ENCODE data around the gene OLR1.

OLR1 gene

DNA sequence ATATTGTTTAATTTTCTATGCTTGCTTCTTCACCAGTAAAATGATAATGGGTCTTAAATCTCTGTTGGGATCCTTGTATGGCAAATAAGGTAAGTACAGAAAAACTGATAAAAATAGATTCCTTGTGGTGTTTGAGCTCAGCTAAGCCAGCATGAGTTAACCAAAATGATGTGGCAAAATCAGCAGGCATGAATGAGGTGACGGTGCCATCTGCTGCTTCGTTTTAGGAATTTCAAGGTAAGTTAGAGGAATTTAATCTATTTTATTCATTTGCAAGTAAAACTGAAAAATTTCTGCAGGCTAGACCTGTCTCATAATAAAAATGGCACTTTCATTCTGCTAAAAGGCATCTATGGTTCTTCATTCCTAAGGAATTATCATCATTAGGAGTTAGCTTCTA lies 31.9 kb downstream of the OLR1 start:
- Histone ChIP-seq H3K9me3 (replicated peaks; ENCODE audit: insufficient read depth, low read length) (no peaks in the 10 kb centered on the region), H3K36me3 (replicated peaks; ENCODE audit: insufficient read depth, low read length) (no peaks in the 10 kb centered on the region), H2AFZ (ENCODE audit: low read length) (no peak overlapping the region), H3K27me3 (replicated peaks; ENCODE audit: insufficient read depth, low read length) (no peaks in the 10 kb centered on the region), H3F3A (ENCODE audit: insufficient read depth, low read length) (peaks cover 12% of the 10 kb centered on the region), H3K4me3 (ENCODE audit: low read length) (no peak overlapping the region), H3K9ac (ENCODE audit: low read length) (peak overlapping the region; percentile 8; the same call in 1 of the 2 replicates), H3K9me2 (replicated peaks; ENCODE audit: insufficient read depth, low read length) (no peaks in the 10 kb centered on the region), H3K4me1 (ENCODE audit: low read length) (peaks cover 43% of the 10 kb centered on the region), H4K20me1 (ENCODE audit: insufficient read depth, low read length) (no peaks in the 10 kb centered on the region), H3K79me2 (ENCODE audit: low read length) (no peaks in the 10 kb centered on the region), H3K27ac (ENCODE audit: low read length) (no peak overlapping the region), H3K4me2 (ENCODE audit: low read depth, low read length) (peak overlapping the region; percentile 27; the same call in 1 of the 2 replicates)
- TF ChIP-seq EZH2phosphoT487 (IDR thresholded peaks at IDR 0.05; ENCODE audit: low read length) (no peak), CTCF (IDR thresholded peaks at IDR 0.05; ENCODE audit: low read length) (peak; percentile 72), EZH2 (optimal IDR thresholded peaks at IDR 0.05; ENCODE audit: low read depth, low read length) (no peak)
- DNase-seq, result peak; percentile 86

- H3K79me2 ChIP-seq (ENCODE audit: low read length), result no peaks in the 10 kb centered on the region
- no peak overlapping the region for H3K4me2 ChIP-seq (ENCODE audit: low read depth, low read length)
- no peak for DNase-seq
- H3K9me3 ChIP-seq (replicated peaks; ENCODE audit: insufficient read depth, low read length), result no peaks in the 10 kb centered on the region
- no peaks in the 10 kb centered on the region for H4K20me1 ChIP-seq (ENCODE audit: insufficient read depth, low read length)
- no peak overlapping the region for H3K27ac ChIP-seq (ENCODE audit: low read length)
- TF ChIP-seq EZH2 (optimal IDR thresholded peaks at IDR 0.05; ENCODE audit: low read depth, low read length) (no peak), EZH2phosphoT487 (IDR thresholded peaks at IDR 0.05; ENCODE audit: low read length) (no peak), CTCF (IDR thresholded peaks at IDR 0.05; ENCODE audit: low read length) (no peak)
- H3F3A ChIP-seq (ENCODE audit: insufficient read depth, low read length), result peaks cover 6% of the 10 kb centered on the region
- no peaks in the 10 kb centered on the region for H3K9me2 ChIP-seq (replicated peaks; ENCODE audit: insufficient read depth, low read length)
- H3K4me3 ChIP-seq (ENCODE audit: low read length), result no peak overlapping the region
- H3K4me1 ChIP-seq (ENCODE audit: low read length), result peaks cover 30% of the 10 kb centered on the region
- no peak overlapping the region for H2AFZ ChIP-seq (ENCODE audit: low read length)
- H3K9ac ChIP-seq (ENCODE audit: low read length), result no peak overlapping the region
- H3K36me3 ChIP-seq (replicated peaks; ENCODE audit: insufficient read depth, low read length), result no peaks in the 10 kb centered on the region
- no peaks in the 10 kb centered on the region for H3K27me3 ChIP-seq (replicated peaks; ENCODE audit: insufficient read depth, low read length)
These were observed 35.2 kb downstream of the OLR1 start for GRCh38 chr12:10136637-10137205.

- TF ChIP-seq EZH2 (optimal IDR thresholded peaks at IDR 0.05; ENCODE audit: low read depth, low read length) (no peak), CTCF (IDR thresholded peaks at IDR 0.05; ENCODE audit: low read length) (no peak), EZH2phosphoT487 (IDR thresholded peaks at IDR 0.05; ENCODE audit: low read length) (no peak)
- no peaks in the 10 kb centered on the region for H4K20me1 ChIP-seq (ENCODE audit: insufficient read depth, low read length)
- peaks cover 11% of the 10 kb centered on the region for H3F3A ChIP-seq (ENCODE audit: insufficient read depth, low read length)
- no peak overlapping the region for H3K27ac ChIP-seq (ENCODE audit: low read length)
- H3K79me2 ChIP-seq (ENCODE audit: low read length), result no peaks in the 10 kb centered on the region
- no peaks in the 10 kb centered on the region for H3K27me3 ChIP-seq (replicated peaks; ENCODE audit: insufficient read depth, low read length)
- no peaks in the 10 kb centered on the region for H3K9me2 ChIP-seq (replicated peaks; ENCODE audit: insufficient read depth, low read length)
- no peaks in the 10 kb centered on the region for H3K36me3 ChIP-seq (replicated peaks; ENCODE audit: insufficient read depth, low read length)
- no peak overlapping the region for H3K9ac ChIP-seq (ENCODE audit: low read length)
- DNase-seq, result no peak
- no peak overlapping the region for H2AFZ ChIP-seq (ENCODE audit: low read length)
- H3K9me3 ChIP-seq (replicated peaks; ENCODE audit: insufficient read depth, low read length), result no peaks in the 10 kb centered on the region
- H3K4me3 ChIP-seq (ENCODE audit: low read length), result no peak overlapping the region
- H3K4me2 ChIP-seq (ENCODE audit: low read depth, low read length), result no peak overlapping the region
- H3K4me1 ChIP-seq (ENCODE audit: low read length), result peaks cover 37% of the 10 kb centered on the region
These were observed 36.8 kb downstream of the OLR1 start for GRCh38 chr12:10135126-10135525.
